IMR-90 (cell line): ENCODE results near the gene ARMS2.

ENCODE experiments used
- CEBPB ChIP-seq: IDR thresholded peaks from 2 replicates; pipeline ENCODE4 v1.6.1; 2012; ENCODE audit warnings: low read depth, low read length, improper control_type of control experiment
- CHD1 ChIP-seq: IDR thresholded peaks from 2 replicates; pipeline ENCODE4 v1.6.1; 2012; ENCODE audit warnings: low read depth, low read length, improper control_type of control experiment
- MAFK ChIP-seq: IDR thresholded peaks from 2 replicates; pipeline ENCODE4 v1.6.1; 2012; ENCODE audit warnings: low read depth, low read length, improper control_type of control experiment
- NFE2L2 ChIP-seq: fragments of 150-350 bp; IDR thresholded peaks from 2 replicates; pipeline ENCODE4 v1.6.1; 2016; ENCODE audit warnings: low read depth, mild to moderate bottlenecking, low read length
- POLR2A ChIP-seq: IDR thresholded peaks from 2 replicates; pipeline ENCODE4 v1.6.1; 2012; ENCODE audit warnings: mild to moderate bottlenecking, low read depth, low read length
- RAD21 ChIP-seq: IDR thresholded peaks from 2 replicates; pipeline ENCODE4 v1.6.1; 2012; ENCODE audit warnings: low read length, improper control_type of control experiment
- RFX5 ChIP-seq: IDR thresholded peaks from 2 replicates; pipeline ENCODE4 v1.8.0; 2012; ENCODE audit warnings: low read depth, mild to moderate bottlenecking, low read length, moderate library complexity
- TF ChIP-seq, protein P1 (sequence below): conservative IDR thresholded peaks from 2 replicates; pipeline ENCODE4 v1.5.1; 2012; ENCODE audit warnings: mild to moderate bottlenecking, low read depth, low read length, improper control_type of control experiment
- TF ChIP-seq, protein P2 (sequence below): fragments of 150-350 bp; IDR thresholded peaks from 2 replicates; pipeline ENCODE4 v1.6.1; 2016; ENCODE audit warnings: low read depth, mild to moderate bottlenecking, low read length, moderate library complexity, borderline replicate concordance
- TF ChIP-seq, protein P3 (sequence below): fragments of 150-350 bp; IDR thresholded peaks from 2 replicates; pipeline ENCODE4 v1.6.1; 2017; ENCODE audit warnings: mild to moderate bottlenecking, antibody characterized with exemption, low read length, low read depth

DNA sequence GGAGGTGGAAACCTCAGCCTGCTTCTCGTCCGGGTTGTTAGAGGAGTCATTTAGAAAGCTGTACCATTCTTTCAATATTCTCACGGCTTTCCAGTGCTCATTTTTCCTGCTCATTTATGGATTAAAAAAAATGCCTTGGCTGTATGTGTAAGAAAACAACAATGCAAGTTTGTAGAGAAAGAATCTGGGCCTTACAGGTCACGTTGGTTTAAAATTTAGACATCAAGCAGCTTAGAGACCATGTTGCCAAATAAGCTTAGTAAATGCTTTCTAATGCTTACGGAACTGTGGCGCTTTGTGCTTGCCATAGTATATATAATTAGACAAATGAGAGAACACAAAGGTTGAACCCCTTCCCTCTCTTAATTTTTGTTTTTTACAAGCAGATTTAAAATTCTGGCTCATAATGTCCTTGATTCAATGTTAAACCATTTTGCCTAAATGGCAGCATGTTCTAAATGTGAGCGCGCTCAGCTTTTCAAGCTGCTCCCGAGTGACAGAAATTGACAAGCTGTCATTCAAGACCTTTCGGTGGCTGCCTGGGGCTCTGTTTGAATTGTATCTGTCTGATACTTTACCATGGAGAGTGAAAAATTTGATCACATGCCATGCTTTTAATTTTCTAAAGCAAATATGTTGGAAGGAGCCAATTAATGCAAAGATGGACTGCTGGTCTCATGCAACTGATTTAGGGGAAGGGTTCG, 1.1 kb downstream of the ARMS2 start:
- no peak for TF ChIP-seq CHD1
- TF ChIP-seq, protein P1, sequence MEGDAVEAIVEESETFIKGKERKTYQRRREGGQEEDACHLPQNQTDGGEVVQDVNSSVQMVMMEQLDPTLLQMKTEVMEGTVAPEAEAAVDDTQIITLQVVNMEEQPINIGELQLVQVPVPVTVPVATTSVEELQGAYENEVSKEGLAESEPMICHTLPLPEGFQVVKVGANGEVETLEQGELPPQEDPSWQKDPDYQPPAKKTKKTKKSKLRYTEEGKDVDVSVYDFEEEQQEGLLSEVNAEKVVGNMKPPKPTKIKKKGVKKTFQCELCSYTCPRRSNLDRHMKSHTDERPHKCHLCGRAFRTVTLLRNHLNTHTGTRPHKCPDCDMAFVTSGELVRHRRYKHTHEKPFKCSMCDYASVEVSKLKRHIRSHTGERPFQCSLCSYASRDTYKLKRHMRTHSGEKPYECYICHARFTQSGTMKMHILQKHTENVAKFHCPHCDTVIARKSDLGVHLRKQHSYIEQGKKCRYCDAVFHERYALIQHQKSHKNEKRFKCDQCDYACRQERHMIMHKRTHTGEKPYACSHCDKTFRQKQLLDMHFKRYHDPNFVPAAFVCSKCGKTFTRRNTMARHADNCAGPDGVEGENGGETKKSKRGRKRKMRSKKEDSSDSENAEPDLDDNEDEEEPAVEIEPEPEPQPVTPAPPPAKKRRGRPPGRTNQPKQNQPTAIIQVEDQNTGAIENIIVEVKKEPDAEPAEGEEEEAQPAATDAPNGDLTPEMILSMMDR: no peak
- TF ChIP-seq POLR2A: no peak
- TF ChIP-seq, protein P2, sequence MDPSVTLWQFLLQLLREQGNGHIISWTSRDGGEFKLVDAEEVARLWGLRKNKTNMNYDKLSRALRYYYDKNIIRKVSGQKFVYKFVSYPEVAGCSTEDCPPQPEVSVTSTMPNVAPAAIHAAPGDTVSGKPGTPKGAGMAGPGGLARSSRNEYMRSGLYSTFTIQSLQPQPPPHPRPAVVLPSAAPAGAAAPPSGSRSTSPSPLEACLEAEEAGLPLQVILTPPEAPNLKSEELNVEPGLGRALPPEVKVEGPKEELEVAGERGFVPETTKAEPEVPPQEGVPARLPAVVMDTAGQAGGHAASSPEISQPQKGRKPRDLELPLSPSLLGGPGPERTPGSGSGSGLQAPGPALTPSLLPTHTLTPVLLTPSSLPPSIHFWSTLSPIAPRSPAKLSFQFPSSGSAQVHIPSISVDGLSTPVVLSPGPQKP: no peak
- TF ChIP-seq NFE2L2: no peak
- TF ChIP-seq RFX5: no peak
- TF ChIP-seq CEBPB: no peak
- TF ChIP-seq, protein P3, sequence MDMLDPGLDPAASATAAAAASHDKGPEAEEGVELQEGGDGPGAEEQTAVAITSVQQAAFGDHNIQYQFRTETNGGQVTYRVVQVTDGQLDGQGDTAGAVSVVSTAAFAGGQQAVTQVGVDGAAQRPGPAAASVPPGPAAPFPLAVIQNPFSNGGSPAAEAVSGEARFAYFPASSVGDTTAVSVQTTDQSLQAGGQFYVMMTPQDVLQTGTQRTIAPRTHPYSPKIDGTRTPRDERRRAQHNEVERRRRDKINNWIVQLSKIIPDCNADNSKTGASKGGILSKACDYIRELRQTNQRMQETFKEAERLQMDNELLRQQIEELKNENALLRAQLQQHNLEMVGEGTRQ: no peak
- no peak for TF ChIP-seq MAFK
- no peak for TF ChIP-seq RAD21
